Measurements from ENCODE around the gene LRRC51. TPM values are rescaled to one million over a fixed set of nuclear protein-coding genes. Genes with fewer than 3 reads are reported as not detected.

The LRRC51 gene
- total and polyA plus RNA-seq, 2 donors (not counting 1 experiment from before 2014, with no cell fraction given) = 1.4 to 7.7 TPM

DNA sequence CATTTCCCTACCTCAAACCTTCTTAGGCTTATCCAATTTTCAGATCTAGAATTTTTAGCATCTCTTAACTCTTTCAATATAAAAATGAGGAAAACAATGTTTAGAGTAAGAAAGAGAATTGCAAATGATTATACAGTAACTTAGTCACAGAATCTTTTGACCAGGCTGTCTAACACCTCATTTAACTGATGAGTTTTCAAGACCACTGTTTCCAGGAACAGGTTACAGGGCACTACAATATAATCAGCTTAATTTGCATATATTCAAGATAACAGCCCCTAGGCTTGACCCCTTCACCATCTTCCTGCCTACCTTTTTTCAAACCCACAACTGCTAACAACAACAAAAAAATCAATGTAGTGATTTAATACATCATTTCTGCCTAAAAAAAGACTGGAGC, 13.0 kb upstream of the LRRC51 start:
- CTCF ChIA-PET = interaction anchor here (0.7 to 1.9 kb wide), 2 partner anchors 12 to 23 kb away, joined by 3 to 4 read pairs; no protein-coding TSS in a partner anchor
- Histone ChIP-seq H3K36me3 (replicated peaks in 1 of 2; ENCODE audit: control extremely low read depth in 1 of 2, control insufficient read depth in 1 of 2, extremely low read depth in 1 of 2, insufficient read depth in 2 of 2, low read length in 1 of 2) (peaks cover 0 to 3% of the 10 kb centered on the region in 2 experiments), H3K4me2 (replicated peaks; ENCODE audit: low read depth, low read length, poor library complexity, severe bottlenecking) (no peak overlapping the region), H2AFZ (ENCODE audit: insufficient read depth, low read depth, low read length, poor library complexity, severe bottlenecking) (no peak overlapping the region), H3K79me2 (ENCODE audit: control insufficient read depth, insufficient read depth, low read length) (peaks cover 42% of the 10 kb centered on the region), H3K27ac (ENCODE audit: low read length in 2 of 2) (no peak overlapping the region), H3K4me3 (ENCODE audit: control extremely low read depth in 1 of 5, extremely low read depth in 1 of 5, insufficient read depth in 1 of 5, low read depth in 2 of 5, low read length in 4 of 5) (no peak overlapping the region), H3K9me3 (ENCODE audit: control extremely low read depth in 1 of 3, control insufficient read depth in 2 of 3, insufficient read depth in 1 of 3, low read length in 2 of 3) (no peaks in the 10 kb centered on the region), H3K27me3 (replicated peaks in 1 of 4; ENCODE audit: control extremely low read depth in 1 of 4, control insufficient read depth in 3 of 4, insufficient read depth in 4 of 4, low read length in 3 of 4) (no peaks in the 10 kb centered on the region), H3K9ac (ENCODE audit: low read length) (no peak overlapping the region), H3K4me1 (ENCODE audit: control insufficient read depth in 2 of 2, insufficient read depth in 2 of 2, low read length in 2 of 2) (peaks cover 13 to 17% of the 10 kb centered on the region in 2 donors), H4K20me1 (ENCODE audit: control insufficient read depth, insufficient read depth, low read length, poor library complexity, severe bottlenecking) (no peaks in the 10 kb centered on the region)
- Mint-ChIP-seq H3K27me3 (no peaks in the 10 kb centered on the region), H3K9me3 (ENCODE audit: insufficient read depth) (no peaks in the 10 kb centered on the region), H3K27ac (no peak overlapping the region), H3K4me3 (no peak overlapping the region), H3K4me1 (peaks cover 12% of the 10 kb centered on the region)
- POLR2A ChIA-PET = no interaction called here
- intact Hi-C loops (cut with micrococcal nuclease) = no loop called here
- ATAC-seq (ENCODE audit: low read depth) = no peak
- no peak for TF ChIP-seq EZH2 (IDR thresholded peaks at IDR 0.05; ENCODE audit: borderline replicate concordance, insufficient read depth, low read depth, low read length, poor library complexity, severe bottlenecking)
- TF ChIP-seq, protein P1, sequence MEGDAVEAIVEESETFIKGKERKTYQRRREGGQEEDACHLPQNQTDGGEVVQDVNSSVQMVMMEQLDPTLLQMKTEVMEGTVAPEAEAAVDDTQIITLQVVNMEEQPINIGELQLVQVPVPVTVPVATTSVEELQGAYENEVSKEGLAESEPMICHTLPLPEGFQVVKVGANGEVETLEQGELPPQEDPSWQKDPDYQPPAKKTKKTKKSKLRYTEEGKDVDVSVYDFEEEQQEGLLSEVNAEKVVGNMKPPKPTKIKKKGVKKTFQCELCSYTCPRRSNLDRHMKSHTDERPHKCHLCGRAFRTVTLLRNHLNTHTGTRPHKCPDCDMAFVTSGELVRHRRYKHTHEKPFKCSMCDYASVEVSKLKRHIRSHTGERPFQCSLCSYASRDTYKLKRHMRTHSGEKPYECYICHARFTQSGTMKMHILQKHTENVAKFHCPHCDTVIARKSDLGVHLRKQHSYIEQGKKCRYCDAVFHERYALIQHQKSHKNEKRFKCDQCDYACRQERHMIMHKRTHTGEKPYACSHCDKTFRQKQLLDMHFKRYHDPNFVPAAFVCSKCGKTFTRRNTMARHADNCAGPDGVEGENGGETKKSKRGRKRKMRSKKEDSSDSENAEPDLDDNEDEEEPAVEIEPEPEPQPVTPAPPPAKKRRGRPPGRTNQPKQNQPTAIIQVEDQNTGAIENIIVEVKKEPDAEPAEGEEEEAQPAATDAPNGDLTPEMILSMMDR (IDR thresholded peaks at IDR 0.05) = no peak
- DNase-seq = no peak

DNA sequence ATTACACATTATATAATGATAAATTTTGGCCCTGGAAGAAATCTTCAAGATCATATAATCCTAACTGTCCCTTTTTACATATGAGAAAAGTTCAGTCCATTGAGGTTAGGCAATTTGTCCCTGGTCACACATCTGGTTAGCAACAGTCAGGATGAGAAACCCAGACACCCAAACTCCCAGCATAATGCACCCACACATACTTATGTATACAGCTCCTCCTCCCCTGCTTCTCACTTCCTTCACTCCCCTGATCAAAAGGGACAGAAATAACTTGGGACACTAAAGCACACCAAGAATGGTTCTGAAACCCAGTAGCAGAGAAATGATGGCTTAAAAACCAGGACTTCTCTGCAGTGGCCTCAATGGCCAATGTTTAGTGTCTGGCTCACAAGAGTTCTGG, 11.4 kb upstream of the LRRC51 start:
- H3K27ac Mint-ChIP-seq = no peak overlapping the region
- Histone ChIP-seq H3K9me3 (ENCODE audit: control extremely low read depth in 1 of 3, control insufficient read depth in 2 of 3, insufficient read depth in 1 of 3, low read length in 2 of 3) (no peaks in the 10 kb centered on the region), H3K79me2 (ENCODE audit: control insufficient read depth, insufficient read depth, low read length) (peaks cover 52% of the 10 kb centered on the region), H3K27me3 (replicated peaks in 1 of 4; ENCODE audit: control extremely low read depth in 1 of 4, control insufficient read depth in 3 of 4, insufficient read depth in 4 of 4, low read length in 3 of 4) (no peaks in the 10 kb centered on the region), H3K4me2 (replicated peaks; ENCODE audit: low read depth, low read length, poor library complexity, severe bottlenecking) (no peak overlapping the region), H3K36me3 (replicated peaks in 1 of 2; ENCODE audit: control extremely low read depth in 1 of 2, control insufficient read depth in 1 of 2, extremely low read depth in 1 of 2, insufficient read depth in 2 of 2, low read length in 1 of 2) (peaks cover 0 to 3% of the 10 kb centered on the region in 2 experiments), H3K4me3 (ENCODE audit: control extremely low read depth in 1 of 5, extremely low read depth in 1 of 5, insufficient read depth in 1 of 5, low read depth in 2 of 5, low read length in 4 of 5) (no peak overlapping the region), H4K20me1 (ENCODE audit: control insufficient read depth, insufficient read depth, low read length, poor library complexity, severe bottlenecking) (no peaks in the 10 kb centered on the region), H2AFZ (ENCODE audit: insufficient read depth, low read depth, low read length, poor library complexity, severe bottlenecking) (no peak overlapping the region), H3K9ac (ENCODE audit: low read length) (no peak overlapping the region), H3K4me1 (ENCODE audit: control insufficient read depth in 2 of 2, insufficient read depth in 2 of 2, low read length in 2 of 2) (peaks cover 13 to 17% of the 10 kb centered on the region in 2 donors), H3K27ac (ENCODE audit: low read length in 2 of 2) (peak overlapping the region in 1 of 2 donors; percentile 16)
- H3K27me3 Mint-ChIP-seq = no peaks in the 10 kb centered on the region
- H3K9me3 Mint-ChIP-seq (ENCODE audit: insufficient read depth) = no peaks in the 10 kb centered on the region
- peaks cover 12% of the 10 kb centered on the region for H3K4me1 Mint-ChIP-seq
- ChIA-PET CTCF (interaction anchor here (0.6 to 1.9 kb wide), 2 partner anchors 22 to 44 kb away, joined by 4 read pairs; no protein-coding TSS in a partner anchor), POLR2A (no interaction called here)
- intact Hi-C loops (cut with micrococcal nuclease) = no loop called here
- no peak for ATAC-seq (ENCODE audit: low read depth)
- no peak overlapping the region for H3K4me3 Mint-ChIP-seq
- no peak for DNase-seq
- TF ChIP-seq EZH2 (IDR thresholded peaks at IDR 0.05; ENCODE audit: borderline replicate concordance, insufficient read depth, low read depth, low read length, poor library complexity, severe bottlenecking) = no peak
- TF ChIP-seq, protein P1 (IDR thresholded peaks at IDR 0.05) = no peak
